Endothelial cell of umbilical vein (primary cell): ENCODE measurements around the gene MYOCD. TPM values are rescaled to one million over a fixed set of nuclear protein-coding genes. Genes with fewer than 3 reads are reported as not detected.

ENCODE experiments used
- BruUV-seq: library from RNA; stranded (reverse); fragments of 400-500 nt; replicated peaks from 2 replicates; lab custom pipeline; 2021; lab: Mats Ljungman, UMichigan
- CTCF ChIA-PET: fragments of 300-600, 350-600 bp; sonication (Branson Sonifier 250); formaldehyde crosslinking; loops from one replicate; lab custom pipeline; 2021; ENCODE audit warnings: antibody characterized with exemption, inconsistent platforms; lab: Charles Lee
- POLR2A ChIA-PET: fragments of 300-600, 350-600 bp; sonication (Branson Sonifier 250); formaldehyde crosslinking; loops from one replicate; lab custom pipeline; 2021; ENCODE audit warnings: antibody characterized with exemption, inconsistent platforms; lab: Charles Lee
- DNase-seq: peaks from one replicate; pipeline ENCODE4 v3.0.0-alpha.2; 2011; ENCODE audit warnings: low read depth, low spot score
- FAIRE-seq: peaks from 2 replicates; lab custom pipeline; 2011; peaks lifted over from hg19 to GRCh38; lab: Jason Lieb, UNC
- H2AFZ ChIP-seq: 2 replicates; pipeline ENCODE4 v1.6.0; 2012; ENCODE audit warnings: low read depth, low read length, control low read depth, inconsistent platforms
- H3K27ac ChIP-seq: 2 replicates; pipeline ENCODE4 v1.5.1; 2011; ENCODE audit warnings: low read depth, mild to moderate bottlenecking, control low read depth, low read length, moderate library complexity; ENCODE audit not compliant: insufficient read depth
- H3K27me3 ChIP-seq, 2 experiments: 2 replicates each; pipeline versions ENCODE4 v1.6.0 to v1.6.1; 2011; ENCODE audit warnings: low read length in 2 of 2, mixed read lengths in 1 of 2; ENCODE audit not compliant: control insufficient read depth in 2 of 2, insufficient read depth in 2 of 2
- H3K36me3 ChIP-seq, 2 experiments: 2 replicates in 1 of 2; 3 replicates in 1 of 2; pipeline ENCODE4 v1.5.1; 2011; ENCODE audit warnings: low read length in 2 of 2, mild to moderate bottlenecking in 1 of 2, moderate library complexity in 1 of 2; ENCODE audit not compliant: control insufficient read depth in 2 of 2, insufficient read depth in 2 of 2; ENCODE audit errors: extremely low read depth in 1 of 2
- H3K4me1 ChIP-seq: 3 replicates; pipeline ENCODE4 v1.5.1; 2011; ENCODE audit warnings: mild to moderate bottlenecking, low read length; ENCODE audit not compliant: control insufficient read depth, insufficient read depth; ENCODE audit errors: extremely low read depth
- H3K4me2 ChIP-seq: 2 replicates; pipeline ENCODE4 v1.6.1; 2011; ENCODE audit warnings: low read length, control low read depth, mixed read lengths; ENCODE audit not compliant: insufficient read depth
- H3K4me3 ChIP-seq, 3 experiments: fragments of 200-600 bp in 1 of 3; sonication (generic), shearing (Covaris generic) in 1 of 3; replicated peaks in 1 of 3; 2 replicates each; pipeline ENCODE4 v1.5.1; 2011 to 2016; ENCODE audit warnings: control low read depth in 3 of 3, low read length in 3 of 3, mild to moderate bottlenecking in 2 of 3, inconsistent platforms in 1 of 3, low read depth in 1 of 3, moderate library complexity in 1 of 3; ENCODE audit not compliant: insufficient read depth in 1 of 3
- H3K79me2 ChIP-seq: 2 replicates; pipeline ENCODE4 v1.6.0; 2012; ENCODE audit warnings: low read length, inconsistent platforms; ENCODE audit not compliant: control insufficient read depth, insufficient read depth
- H3K9ac ChIP-seq: replicated peaks from 2 replicates; pipeline ENCODE3; 2011; ENCODE audit warnings: low read length, control low read depth; ENCODE audit not compliant: insufficient read depth; ENCODE audit errors: extremely low read depth
- H3K9me1 ChIP-seq: replicated peaks from 3 replicates; pipeline ENCODE4 v1.6.0; 2011; ENCODE audit warnings: mild to moderate bottlenecking, low read length; ENCODE audit not compliant: control insufficient read depth, insufficient read depth; ENCODE audit errors: extremely low read depth
- H3K9me3 ChIP-seq: replicated peaks from 2 replicates; pipeline ENCODE4 v1.5.1; 2012; ENCODE audit warnings: low read length, inconsistent platforms; ENCODE audit not compliant: control insufficient read depth, insufficient read depth
- H4K20me1 ChIP-seq: replicated peaks from 2 replicates; pipeline ENCODE3; 2011; ENCODE audit warnings: mild to moderate bottlenecking, low read length; ENCODE audit not compliant: control insufficient read depth, insufficient read depth; ENCODE audit errors: extremely low read depth
- EZH2 ChIP-seq: IDR thresholded peaks from 2 replicates; pipeline ENCODE4 v1.6.1; 2012; ENCODE audit warnings: borderline replicate concordance, low read depth, mild to moderate bottlenecking, moderate library complexity, low read length, inconsistent platforms; ENCODE audit not compliant: severe bottlenecking
- FOS ChIP-seq: IDR thresholded peaks from 2 replicates; pipeline ENCODE4 v1.6.1; 2011; ENCODE audit warnings: mild to moderate bottlenecking, low read length, moderate library complexity, borderline replicate concordance; ENCODE audit not compliant: insufficient read depth
- GATA2 ChIP-seq: IDR thresholded peaks from 2 replicates; pipeline ENCODE4 v1.7.0; 2011; ENCODE audit warnings: low read depth, mild to moderate bottlenecking, moderate library complexity, mixed read lengths, low read length; ENCODE audit not compliant: insufficient read length, insufficient read depth
- JUN ChIP-seq: IDR thresholded peaks from 2 replicates; pipeline ENCODE4 v1.6.1; 2011; ENCODE audit warnings: borderline replicate concordance, low read depth; ENCODE audit not compliant: insufficient read length, insufficient read depth
- MYC ChIP-seq: IDR thresholded peaks from one replicate; pipeline ENCODE4 v1.6.1; 2011; ENCODE audit warnings: mild to moderate bottlenecking, low read depth, low read length
- POLR2A ChIP-seq: IDR thresholded peaks from 2 replicates; pipeline ENCODE4 v1.6.1; 2012; ENCODE audit warnings: low read depth, mild to moderate bottlenecking, control low read depth, low read length
- POLR2AphosphoS5 ChIP-seq: IDR thresholded peaks from 2 replicates; pipeline ENCODE4 v1.6.1; 2012; ENCODE audit warnings: low read depth, mild to moderate bottlenecking, control low read depth, low read length, moderate library complexity; ENCODE audit not compliant: insufficient read depth
- dilution Hi-C: fragments of 300-500 bp; cut with MboI; formaldehyde crosslinking; loops from one replicate; pipeline ENCODE4 v1.15.0; 2019; ENCODE audit warnings: low sequenced_read_pairs; ENCODE audit not compliant: extremely low pct_ligation_motif_present
- intact Hi-C: fragments of 100-400 bp; cut with micrococcal nuclease; formaldehyde crosslinking; loops from one replicate; pipeline ENCODE4 v1.10.0; 2022
- polyA plus RNA-seq, 4 experiments: library from polyadenylated mRNA; depleted of rRNA in 3 of 4; stranded (reverse) in 3 of 4; unstranded in 1 of 4; fragments of >200 nt; gene quantifications; 2 replicates each; pipeline versions ENCODE4 v1.2.1 to v1.2.3, GENCODE V29; 2011 to 2012; ENCODE audit warnings: missing spikeins in 1 of 4
- total RNA-seq: library from RNA; stranded (reverse); gene quantifications from 2 replicates; pipeline ENCODE4 v1.2.3, GENCODE V29; 2021
- TF ChIP-seq, protein P1 (sequence below), 2 donors: IDR thresholded peaks; 1 replicate in 1 of 2; 2 replicates in 1 of 2; pipeline ENCODE4 v1.5.1; 2011; ENCODE audit warnings: low read length in 2 of 2, mild to moderate bottlenecking in 2 of 2, moderate library complexity in 2 of 2, control low read depth in 1 of 2, inconsistent platforms in 1 of 2, low read depth in 1 of 2; ENCODE audit not compliant: insufficient read depth in 1 of 2; ENCODE audit errors: extremely low read depth in 1 of 2
- TF ChIP-seq, protein P2 (sequence below): IDR thresholded peaks from 2 replicates; pipeline ENCODE4 v1.6.1; 2011; ENCODE audit not compliant: insufficient read depth, insufficient read length

Gene MYOCD
- total and polyA plus RNA-seq, 2 donors (not counting 3 experiments of a cell fraction or from before 2014, with no cell fraction given) = not detected

DNA sequence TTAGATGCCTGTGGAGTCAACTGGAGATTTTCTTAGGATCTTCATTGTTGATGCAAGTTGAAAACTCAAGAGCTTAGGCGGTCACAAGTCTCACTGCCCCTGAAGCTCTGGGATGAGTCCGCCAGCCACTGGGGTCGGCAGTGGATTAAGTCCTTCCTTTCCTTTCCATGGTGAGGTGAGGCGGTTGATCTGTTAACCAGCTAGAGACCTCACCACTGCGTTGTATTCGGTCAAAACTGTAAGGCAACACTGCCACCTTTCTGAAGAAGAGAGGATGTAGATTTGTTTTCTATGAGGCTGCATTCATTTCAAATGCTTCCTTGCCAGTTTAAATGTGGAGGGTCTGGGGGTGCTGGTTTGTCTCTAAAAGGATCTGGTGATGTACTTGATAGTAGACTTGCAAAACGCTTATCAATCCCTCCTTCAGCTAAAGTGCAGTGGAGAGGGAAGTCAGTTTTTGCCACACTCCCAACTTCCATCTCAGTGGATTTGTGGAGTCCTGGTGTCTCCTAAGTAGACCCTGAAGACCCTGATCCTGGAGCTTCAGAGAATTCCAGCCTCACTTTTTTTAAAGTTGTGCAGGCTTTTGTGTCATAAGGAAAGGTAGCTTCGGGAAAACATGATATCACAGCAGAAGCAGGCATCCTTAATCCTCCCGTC is 1.7 kb downstream of the MYOCD start:
- no TSS peak for BruUV-seq
- Histone ChIP-seq H3K27ac (no peak overlapping the region), H3K36me3 (no peaks in the 10 kb centered on the region), H3K4me1 (no peaks in the 10 kb centered on the region), H3K9ac (no peak overlapping the region), H4K20me1 (no peaks in the 10 kb centered on the region), H3K27me3 (peaks cover 14 to 18% of the 10 kb centered on the region in 2 experiments), H3K79me2 (no peaks in the 10 kb centered on the region), H3K4me3 (no peak overlapping the region), H3K4me2 (no peak overlapping the region), H3K9me3 (no peaks in the 10 kb centered on the region), H3K9me1 (no peaks in the 10 kb centered on the region), H2AFZ (no peak overlapping the region)
- intact Hi-C loops (loop anchor here (1.0 to 5.0 kb wide), 4 partner anchors 121 to 411 kb away; no protein-coding TSS in a partner anchor), dilution Hi-C loops (no loop called here)
- peak; percentile 5 for DNase-seq
- no peak for FAIRE-seq
- ChIA-PET POLR2A (no interaction called here), CTCF (interaction anchor here (0.6 to 2.3 kb wide), 5 partner anchors 409 to 487 kb away, joined by 3 to 12 read pairs (median 5); no protein-coding TSS in a partner anchor)
- TF ChIP-seq GATA2 (no peak), POLR2AphosphoS5 (no peak), JUN (no peak), MYC (no peak), FOS (no peak), EZH2 (no peak), POLR2A (no peak)
- TF ChIP-seq, protein P1, sequence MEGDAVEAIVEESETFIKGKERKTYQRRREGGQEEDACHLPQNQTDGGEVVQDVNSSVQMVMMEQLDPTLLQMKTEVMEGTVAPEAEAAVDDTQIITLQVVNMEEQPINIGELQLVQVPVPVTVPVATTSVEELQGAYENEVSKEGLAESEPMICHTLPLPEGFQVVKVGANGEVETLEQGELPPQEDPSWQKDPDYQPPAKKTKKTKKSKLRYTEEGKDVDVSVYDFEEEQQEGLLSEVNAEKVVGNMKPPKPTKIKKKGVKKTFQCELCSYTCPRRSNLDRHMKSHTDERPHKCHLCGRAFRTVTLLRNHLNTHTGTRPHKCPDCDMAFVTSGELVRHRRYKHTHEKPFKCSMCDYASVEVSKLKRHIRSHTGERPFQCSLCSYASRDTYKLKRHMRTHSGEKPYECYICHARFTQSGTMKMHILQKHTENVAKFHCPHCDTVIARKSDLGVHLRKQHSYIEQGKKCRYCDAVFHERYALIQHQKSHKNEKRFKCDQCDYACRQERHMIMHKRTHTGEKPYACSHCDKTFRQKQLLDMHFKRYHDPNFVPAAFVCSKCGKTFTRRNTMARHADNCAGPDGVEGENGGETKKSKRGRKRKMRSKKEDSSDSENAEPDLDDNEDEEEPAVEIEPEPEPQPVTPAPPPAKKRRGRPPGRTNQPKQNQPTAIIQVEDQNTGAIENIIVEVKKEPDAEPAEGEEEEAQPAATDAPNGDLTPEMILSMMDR (IDR thresholded peaks at IDR 0.05; ENCODE audit: extremely low read depth in 1 of 2, insufficient read depth in 1 of 2, low read depth in 1 of 2, low read length in 2 of 2) = no peak
- TF ChIP-seq, protein P2, sequence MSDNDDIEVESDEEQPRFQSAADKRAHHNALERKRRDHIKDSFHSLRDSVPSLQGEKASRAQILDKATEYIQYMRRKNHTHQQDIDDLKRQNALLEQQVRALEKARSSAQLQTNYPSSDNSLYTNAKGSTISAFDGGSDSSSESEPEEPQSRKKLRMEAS = no peak
